IPS-NIHi7 (cell line): ENCODE measurements around the gene CEBPA.

Experiments used
- DNase-seq: peaks from one replicate; pipeline ENCODE4 v3.0.0; 2012; ENCODE audit warnings: mixed read lengths; ENCODE audit errors: extremely low spot score

Gene CEBPA

DNA sequence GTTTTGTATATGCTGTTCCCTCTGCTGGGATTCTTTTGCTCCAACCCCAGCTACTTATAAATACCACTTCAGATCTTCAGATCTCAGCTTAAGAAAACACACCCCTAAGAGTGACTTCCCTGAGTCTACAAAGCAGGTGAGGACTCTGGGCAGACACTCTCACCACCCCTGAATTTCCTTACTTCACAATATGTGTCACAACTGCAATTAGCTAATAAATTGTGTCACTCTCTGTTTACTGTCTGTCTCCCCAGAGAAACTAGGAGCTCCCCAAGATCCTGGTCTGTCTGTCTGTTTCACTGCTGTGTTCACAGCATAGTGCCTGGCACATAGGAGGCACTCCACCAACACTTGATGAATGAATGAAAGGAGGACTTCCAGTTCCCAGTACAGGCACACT, 14.4 kb downstream of the CEBPA start:
- DNase-seq, result no peak

DNA sequence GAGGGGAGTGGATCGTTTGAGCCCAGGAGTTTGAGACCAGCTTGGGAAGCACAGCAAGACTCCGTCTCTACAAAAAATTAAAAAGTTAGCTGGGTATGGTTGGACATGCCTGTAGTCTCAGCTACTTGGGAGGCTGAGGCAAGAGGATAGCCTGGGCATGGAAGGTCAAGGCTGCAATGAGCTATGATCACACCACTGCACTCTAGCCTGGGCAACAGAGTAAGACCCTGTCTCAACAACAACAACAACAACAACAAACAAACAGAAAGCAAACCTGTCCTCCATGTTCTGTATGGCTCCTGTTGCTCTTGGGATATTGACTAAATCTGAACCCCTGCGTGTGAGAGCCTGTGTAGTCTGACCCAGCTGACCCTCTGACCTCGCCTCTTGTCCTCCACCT, 14.9 kb downstream of the CEBPA start:
- no peak for DNase-seq

DNA sequence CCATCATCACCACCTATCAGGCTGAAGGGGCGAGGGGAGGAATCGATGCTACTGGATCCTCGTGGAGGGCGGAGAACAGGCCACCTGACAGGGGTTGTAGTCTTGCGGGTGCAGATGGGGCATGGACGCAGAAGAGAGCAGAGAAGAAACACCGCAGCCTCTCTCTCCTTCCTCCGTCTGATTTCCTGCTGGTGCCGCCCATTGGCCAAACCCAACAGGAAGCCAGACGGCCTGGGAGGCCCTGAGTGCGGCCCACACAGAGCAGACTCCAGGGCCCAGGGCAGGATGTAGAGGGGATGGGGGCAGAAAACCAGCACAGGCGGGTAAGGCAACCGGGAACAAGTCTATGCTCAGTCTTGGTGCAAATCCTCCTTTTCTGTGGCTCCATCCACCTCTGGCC, 15.4 kb downstream of the CEBPA start:
- DNase-seq, result no peak

DNA sequence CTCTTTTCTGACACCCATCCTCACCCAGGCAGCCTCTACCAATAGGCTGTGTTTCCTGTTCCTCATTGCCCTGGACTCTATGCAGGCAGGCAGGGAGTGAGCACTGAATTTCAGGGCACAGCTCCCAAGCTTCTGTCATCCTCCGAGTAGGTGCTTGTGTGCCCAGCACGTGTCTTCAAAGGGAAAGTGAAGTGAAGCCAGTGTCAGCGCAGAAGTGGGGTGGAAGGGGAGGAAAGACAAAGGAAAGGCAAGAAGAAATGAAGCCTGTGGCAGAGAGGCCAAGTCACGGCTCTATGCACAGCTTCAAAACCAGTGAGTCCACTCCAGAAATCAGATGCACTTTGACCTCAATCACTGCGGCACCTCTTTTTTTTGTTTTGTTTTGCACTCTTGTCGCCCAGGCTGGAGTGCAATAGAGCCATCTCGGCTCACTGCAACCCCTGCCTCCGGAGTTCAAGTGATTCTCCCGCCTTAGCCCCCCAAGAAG, 16.9 kb downstream of the CEBPA start:
- no peak for DNase-seq

DNA sequence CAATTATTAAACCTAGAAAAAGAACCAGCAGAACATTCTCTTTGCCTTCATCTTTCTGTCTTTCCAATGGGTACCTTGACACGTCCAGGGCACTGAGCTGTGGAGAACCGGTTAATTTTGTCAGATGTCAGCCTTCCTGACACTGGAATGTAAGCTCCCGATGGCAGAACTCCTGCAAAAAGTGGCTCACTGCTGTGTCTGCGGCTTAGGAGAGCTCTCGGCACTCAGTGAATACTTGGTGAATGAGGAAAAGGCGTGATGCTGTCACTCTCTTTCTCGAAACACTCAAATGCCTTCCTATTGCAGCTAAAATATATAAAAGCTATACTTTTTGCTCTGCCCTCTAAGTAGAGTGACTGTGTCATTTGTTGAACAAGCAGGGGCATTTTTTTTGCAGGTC, 17.6 kb downstream of the CEBPA start:
- no peak for DNase-seq

DNA sequence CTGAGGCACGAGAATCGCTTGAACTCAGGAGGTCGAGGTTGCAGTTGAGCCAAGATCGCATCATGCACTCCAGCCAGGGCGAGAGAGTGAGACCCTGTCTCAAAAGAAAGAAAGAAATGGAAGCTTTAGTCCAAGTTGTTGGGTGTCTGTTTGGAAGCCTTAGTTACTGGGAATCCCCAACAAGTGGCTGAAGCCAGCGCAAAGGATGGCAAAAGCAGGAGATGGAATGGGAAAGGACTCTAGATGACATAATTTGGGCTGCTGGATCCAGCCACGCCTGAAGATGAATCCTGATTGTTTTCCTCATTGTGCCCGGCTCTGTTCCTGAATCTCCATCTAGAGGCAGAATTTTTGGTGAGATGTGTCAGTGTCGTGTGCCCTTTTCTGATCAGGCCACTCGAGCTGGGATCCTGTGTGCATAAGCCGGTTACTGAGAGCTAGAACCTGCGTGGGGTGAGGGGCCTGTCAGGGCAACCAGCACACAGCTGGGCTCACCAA, 18.1 kb downstream of the CEBPA start:
- DNase-seq, result no peak

DNA sequence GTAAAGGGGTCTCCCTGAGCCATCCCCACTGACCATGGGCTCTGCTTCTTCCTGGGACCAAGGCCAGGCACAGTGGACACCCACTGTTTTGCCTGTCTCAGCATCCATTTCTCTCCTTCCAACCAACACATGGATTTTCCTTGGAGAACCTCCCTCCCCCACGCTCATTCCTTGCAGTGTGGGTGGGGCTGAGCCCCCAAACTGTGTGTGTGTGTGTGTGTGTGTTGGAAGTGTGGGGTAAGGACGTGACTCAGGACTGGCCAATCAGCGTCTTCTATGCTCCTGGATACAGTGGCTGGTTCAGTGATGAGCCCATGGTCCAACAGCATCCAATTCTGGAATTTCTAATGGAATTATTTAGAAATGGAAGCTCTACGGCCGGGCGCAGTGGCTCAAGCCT, 18.7 kb downstream of the CEBPA start:
- DNase-seq, result no peak

DNA sequence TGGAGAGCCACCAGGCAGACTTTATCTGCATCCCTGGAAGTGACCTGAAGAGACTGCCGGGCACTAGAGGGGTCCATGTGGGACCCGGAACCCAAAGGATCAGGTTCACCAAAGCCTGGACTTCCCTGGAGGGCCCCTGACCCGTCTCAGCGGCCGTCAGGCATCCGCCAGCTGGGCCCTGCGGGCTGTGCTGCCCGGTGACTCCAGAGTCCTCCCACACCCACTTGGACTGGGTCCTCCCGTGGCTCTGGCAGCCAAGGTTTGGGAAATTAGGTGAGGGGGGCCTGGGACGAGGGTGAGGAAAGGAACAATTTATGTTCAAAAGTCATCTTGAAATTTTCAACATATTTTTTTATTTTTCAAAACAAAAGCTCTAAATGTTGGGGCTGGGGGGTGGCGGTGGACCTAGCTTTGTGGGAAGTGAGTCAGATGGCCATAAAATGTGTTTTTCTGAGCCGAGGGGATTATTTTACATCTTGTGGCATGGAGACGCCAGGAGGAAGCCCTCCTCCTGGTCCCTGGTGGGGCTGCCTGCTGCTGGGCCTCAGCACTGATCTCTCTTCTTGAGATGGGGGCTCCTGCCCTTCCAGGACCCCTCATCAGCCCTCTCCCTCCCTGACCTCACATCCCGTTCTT, 20.2 kb downstream of the CEBPA start:
- no peak for DNase-seq

DNA sequence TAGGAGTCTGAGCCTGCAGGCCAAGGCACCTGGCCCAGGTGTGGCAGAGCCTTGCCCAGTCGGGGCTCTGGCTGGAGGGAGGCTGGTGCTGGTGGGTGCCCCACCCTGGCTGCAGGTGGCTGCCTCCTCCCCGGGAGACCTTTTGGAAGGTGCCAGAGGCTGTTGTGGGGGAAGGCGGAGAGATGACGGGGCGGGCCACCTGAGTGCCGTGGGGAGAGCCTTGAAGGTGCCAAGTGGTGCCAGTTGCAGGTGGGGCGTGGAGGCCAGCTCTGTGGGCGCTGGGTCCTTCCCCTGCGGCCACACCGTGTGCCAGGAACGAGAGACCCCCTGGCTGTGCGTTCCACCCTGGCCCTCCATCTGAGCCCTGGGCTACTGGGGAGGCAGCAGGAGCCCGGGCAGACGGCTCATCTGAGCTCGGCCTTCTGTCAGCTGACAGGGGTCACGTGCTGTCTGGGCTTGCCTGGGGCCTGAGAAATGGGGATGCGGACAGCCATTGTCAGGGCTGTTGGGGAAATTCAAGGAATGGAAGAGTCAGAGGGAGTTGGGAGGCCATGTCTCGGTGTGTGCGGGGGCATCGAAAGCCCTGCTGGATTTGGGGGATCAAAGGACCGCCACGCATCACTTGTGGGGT, 20.9 kb downstream of the CEBPA start:
- DNase-seq, result no peak

DNA sequence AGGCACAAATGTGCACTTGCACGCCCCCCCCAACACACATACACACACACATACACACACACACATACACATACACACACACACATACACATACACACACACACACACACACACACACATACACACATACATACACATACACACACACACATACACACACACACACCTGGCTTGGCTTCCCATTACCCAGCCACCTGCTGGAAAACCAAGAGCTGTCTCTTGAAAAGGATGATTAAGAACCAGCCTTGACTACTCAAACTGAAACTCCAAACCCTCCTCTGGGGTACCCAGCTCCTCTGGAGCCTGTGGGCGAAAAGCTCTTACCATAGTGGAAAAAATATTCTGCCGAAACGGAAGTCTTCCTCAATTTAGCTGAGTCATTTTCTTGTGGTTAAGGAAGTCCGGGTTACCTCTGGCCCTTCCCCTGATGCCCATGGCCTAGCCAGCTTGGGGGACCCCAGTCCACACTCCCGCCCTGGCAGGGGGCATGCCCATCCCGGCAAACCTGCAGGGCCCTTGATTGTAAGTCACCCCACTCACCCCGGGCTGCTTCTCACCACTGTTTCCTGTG, 21.9 kb downstream of the CEBPA start:
- DNase-seq, result no peak

DNA sequence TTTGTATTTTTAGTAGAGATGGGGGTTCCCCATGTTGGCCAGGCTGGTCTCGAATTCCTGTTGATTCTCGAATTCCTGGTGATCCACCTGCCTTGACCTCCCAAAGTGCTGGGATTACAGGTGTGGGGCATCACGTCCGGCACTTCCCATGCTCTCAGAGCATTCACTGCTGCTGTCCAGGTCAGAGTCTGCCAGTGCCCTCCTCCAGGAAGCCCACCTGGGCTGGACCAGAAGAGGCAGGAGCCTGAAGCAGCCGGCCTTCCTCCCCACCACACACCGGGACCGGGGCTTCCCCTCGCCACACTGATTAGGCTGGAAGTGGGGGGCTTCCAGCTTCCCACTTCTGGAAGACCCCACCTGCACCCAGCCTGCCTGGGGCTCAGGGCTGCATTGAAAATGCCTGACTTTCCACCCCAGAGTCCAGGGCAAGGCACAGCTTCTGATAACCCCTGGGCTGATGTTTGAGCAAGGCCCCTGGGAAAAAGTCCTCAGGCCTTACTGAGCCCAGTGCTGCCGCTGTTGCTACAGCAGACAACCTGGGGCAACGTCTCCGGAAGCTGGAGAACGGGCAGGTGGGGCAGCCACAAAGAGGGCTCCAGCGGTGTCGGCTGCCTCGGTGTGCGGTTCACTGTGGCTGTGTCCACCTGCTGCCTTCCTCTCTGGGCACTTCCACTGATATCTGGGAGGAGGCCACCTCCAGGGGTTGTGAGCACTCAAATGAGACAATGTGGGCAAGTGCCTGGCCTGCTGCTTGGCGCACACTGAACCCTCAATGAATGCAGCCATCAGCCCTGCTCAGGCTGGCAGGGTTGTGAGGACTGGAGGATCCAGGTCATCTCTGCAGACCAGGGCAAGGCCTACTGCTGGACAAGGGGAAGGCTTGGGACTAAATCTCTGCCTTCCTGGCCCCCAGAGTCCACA, 22.6 kb downstream of the CEBPA start:
- DNase-seq, result no peak

DNA sequence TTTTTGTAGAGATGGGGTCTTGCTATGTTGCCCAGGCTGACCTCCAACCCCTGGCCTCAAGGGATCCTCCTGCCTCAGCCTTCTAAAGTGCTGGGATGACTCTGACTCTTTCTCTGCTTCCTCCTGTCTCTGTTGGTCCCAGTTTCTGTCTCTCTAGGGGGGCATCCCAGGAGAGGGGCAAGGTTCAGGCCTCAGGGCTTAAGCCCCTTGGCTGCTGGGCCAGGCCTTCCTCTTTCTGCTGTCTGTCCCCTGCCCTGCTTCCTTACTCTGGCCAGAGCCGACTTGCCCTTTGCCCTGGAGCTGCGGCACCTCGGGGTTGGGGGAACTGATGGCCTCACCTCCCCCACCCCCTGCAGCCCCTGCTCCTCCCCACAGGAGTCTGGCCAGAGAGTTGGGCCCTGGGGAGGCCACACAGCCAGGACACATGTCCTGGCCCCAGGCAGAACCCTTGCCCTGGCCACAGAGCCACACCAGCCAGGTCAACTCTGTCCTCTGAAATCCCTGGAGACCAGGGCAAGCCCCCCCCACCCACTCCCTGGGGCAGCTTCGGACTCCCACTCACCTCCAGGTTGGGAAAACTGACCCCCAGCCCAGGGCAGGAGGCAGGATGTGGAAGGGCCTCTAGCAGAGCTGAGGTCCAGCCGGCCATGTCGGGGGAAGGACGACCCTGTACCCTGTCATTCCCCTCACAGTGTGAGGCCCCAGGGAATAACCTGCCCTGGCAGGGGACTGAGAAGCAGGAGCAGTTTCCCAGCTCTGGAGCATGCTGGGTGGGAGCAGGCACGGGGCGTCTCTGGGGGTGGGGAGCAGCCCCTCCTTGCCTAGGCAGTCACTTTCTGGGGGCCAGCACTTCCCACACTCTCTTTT, 23.7 kb downstream of the CEBPA start:
- DNase-seq, result no peak

DNA sequence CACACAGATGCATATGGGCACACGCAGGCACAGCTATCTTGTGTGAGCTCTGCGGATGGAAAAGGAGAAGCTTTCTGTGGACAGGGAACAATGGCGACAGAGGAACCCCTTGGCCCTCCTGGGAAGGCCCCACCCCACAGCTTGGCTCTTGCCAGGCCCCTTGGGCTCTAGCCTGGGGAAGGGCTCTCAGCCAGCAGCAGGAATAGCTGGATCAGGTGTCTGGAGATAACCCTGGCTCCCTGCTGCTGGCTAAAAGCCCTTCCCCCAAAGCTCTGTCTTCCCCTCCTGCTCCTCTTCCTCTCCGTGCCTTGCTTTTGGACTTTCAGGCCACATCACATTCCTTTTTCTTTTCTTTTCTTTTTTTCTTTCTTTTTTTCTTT, 24.3 kb downstream of the CEBPA start:
- no peak for DNase-seq

DNA sequence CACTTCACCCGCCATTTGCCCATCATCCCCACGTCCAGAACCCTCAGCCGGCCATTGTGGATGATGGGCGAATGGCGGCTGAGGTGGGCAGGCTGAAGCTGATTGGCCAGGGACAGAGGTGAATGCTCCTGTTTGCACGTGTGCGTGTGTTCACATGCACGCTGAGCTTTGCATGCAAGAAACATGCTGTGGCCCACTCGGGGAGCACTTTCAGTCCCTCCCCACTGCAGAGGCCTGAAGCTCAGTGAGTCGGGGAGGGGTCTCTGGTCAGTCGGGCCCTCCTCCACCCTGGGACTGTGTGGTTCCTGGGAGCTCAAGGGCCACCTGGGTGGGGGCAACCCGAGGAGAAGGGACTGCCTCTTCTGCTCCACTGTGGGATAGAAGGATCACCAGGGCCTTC, 24.9 kb downstream of the CEBPA start:
- DNase-seq, result no peak

DNA sequence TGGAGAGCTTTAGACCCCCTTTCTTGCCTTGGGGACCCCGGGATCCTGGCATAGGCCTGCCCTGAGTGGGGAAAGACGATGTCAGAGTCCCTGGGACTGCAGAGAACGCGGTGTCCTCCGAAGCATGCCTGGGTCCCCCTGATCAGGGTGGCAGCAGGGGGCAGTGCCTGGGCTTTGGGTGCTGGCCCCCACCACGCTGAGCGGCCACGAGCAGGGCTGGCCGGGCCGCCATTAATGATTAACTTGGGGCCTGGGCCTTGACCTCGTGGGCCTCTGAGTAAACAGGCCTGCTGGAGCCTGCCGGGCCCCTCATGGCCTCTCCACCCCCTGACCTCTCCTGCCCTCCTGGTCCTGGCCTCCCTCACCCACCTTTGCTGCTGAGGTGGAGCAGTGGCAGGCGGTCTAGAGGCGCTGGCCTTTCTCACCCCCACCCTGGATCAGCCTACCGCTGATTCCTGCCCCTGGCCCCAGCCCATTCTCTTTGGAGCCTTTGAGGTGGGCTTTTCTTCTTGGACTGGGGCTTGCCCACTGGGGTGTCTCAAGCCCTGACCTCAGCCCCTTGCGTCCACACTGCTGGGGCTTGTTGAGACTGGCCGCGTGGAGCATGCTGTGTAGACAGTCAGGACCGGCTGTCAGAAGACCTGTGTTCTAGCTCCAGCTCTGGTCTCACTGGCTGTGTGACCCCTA, 26.3 kb downstream of the CEBPA start:
- DNase-seq, result no peak

DNA sequence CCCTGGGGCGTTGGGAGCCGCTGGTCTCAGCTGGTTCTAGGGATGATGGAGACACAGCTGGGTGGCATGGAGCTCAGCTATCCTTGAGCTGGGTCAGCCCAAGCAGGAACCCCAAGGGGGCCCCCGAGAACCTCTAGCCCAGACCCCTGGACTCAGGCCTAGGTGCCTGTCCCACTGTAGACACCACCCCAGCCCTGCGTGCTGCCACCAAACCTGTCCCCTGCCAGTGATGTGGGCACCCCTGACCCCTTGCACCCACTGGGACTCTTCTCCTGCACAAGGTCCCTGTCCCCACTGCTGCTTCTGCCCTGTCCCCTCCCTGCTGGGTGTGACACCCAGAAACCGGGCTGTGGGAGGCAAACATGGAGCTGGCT, 26.8 kb downstream of the CEBPA start:
- DNase-seq, result no peak

DNA sequence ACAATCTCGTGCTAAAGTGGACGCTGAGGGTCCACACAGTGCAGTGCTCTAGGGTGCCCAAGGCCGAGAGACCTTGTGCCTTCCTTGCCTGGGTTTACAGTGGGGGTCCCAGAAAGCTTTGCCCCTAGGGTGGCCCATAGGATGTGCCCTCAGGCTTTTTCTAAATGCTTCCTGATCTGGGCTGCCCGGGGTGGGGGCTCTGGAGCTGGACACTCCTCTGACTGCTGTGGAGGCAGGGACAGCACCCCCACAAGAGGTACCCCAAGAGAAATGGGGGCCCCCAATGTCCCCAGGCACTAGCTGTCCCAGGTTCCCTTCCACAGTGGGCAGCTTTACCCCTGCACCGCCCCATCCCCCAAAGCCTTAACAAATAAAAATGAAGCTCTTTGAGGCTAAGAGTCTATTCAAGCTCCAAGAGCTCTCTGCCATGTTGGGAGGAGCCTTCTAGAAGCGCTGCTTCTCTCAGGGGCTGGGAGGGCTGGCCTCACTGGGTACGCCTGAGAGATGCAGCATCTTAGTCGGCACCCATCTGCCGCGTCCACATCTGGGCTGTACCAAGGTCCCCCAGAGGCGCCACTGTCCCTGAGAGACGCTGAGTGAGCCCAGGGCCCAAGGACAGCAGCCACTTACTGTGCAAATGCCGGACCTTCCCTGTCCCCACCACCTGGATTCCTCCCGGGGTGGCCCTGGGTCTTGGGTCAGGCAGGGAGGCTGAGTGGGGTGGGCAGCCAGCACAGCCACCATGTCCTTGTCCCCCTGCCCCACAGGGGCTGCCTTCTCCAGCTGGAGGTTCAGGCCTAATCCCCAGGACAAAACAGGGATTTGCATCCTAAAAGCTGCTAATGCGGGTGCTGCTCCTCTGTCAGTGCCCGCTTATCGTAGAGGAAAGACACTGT, 27.4 kb downstream of the CEBPA start:
- no peak for DNase-seq

DNA sequence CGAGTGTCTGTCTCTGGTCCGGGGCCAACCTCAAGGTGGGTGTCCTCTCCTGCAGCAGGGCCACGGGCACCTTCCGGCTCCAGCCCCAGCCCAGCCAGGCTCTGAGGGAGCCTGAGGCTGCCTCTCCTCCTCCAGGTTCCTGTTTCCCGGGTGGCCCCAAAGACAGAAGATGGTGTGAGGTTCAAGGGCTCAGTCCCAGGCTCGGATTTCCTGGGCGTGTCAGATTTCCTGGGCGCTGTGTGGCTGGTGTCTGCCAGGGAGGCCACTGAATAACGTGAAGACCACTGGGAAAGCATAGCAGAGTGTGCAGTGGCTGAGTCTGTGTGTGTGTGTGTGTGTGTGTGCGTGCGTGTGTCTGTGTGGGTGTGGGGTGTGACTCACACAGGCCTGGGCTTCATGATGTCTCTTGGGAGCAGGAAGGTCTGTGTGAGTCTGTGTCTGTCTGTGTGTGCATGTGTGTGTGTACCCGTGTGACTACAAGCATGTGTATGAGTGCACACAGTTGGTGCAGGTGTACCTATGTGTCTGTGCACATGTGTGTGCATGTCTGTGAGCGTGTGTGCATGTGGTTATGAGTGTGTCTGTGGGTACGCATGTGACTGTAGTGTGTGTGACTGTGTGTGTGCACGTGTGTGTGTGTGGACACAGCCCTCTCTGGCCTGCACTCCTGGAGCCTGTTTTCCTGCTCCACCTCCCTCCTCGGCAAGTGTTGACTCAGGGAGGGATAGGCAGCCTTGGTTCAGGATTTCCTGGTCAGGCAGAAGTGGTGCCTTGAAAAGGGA, 28.3 kb downstream of the CEBPA start:
- DNase-seq, result no peak
